HG02884 (cell line): ENCODE results near the gene PHACTR1.
"Not testable (repeated sequence)": the region's sequence is repeated elsewhere in the genome, so short reads cannot be mapped to it uniquely, and the experiment has no call there.

Experiments used
- ATAC-seq: cut with Tn5 transposase; IDR thresholded peaks from one replicate; pipeline ENCODE4 v1.9.1; 2021; ENCODE audit warnings: mild to moderate bottlenecking, moderate library complexity; ENCODE audit not compliant: unreplicated experiment

Gene PHACTR1

DNA sequence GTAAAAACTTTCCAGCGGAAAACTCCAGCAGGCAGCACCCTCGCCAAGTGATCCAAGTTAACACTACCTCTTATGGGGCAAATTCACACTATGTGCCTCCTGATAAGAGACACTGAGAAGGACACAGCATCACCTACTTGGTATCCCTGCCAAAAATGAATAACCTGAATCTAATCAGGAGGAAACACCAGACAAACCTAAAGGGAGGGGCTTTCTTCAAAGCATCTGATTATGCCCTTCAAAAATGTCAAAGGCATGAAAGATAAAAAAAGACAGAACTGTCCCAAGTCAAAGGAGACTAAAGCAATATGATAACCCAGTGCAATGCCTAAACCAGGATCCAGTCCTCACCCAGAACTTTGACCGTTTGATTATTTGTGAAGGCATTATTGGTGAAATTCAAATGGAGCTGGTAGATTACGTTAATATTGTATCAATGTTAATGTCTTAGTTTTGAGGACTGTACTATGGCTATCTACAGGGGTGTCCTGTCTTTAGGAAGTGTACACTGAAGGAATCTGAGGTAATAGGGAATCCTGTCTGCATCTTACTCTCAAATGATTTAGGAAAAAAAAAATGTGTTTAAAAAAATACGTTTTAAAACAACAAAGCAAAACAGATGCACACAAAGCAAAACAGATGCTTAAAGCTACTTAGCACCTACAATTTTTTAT, 603.5 kb downstream of the PHACTR1 start:
- no peak for ATAC-seq

DNA sequence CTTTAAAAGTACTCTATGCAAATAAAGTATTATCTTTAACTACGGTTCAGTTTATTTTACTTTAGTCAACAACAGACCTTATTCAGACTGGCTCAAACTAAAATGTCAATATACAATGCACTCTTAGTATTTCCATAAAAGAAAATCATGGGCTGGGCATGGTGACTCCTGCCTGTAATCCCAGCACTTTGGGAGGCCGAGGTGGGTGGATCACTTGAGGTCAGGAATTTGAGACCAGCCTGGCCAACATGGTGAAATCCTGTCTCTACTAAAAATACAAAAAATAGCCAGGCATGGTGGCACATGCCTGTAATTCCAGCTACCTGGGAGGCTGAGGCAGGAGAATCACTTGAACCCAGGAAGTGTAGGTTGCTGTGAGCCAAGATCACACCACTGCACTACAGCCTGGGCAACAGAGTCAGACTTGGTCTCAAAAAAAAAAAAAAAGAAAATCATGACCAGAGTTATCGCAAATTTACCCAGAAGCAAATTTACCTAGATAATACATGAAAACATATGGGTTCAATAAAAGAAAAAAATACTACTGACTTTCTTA, 609.5 kb downstream of the PHACTR1 start:
- ATAC-seq, result not testable (repeated sequence)

DNA sequence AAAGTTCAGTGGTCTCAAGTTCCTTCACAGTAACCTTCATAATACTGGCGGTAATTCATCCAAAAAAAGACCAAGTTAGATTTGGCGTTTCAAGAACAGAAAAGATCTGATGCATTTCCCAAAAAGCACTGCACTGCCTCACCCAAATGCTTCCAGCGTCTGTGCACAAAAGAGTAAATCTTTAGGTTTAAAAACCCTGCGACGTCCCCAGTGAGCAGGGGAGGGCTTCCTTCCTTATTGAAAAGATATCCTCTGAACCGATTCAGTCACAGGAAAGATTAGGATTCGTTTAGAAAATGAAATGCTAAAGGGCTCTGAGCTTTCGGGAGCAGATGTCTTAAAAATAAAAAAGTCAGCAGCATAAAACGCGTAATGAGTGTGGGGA, 611.1 kb downstream of the PHACTR1 start:
- ATAC-seq, result no peak

DNA sequence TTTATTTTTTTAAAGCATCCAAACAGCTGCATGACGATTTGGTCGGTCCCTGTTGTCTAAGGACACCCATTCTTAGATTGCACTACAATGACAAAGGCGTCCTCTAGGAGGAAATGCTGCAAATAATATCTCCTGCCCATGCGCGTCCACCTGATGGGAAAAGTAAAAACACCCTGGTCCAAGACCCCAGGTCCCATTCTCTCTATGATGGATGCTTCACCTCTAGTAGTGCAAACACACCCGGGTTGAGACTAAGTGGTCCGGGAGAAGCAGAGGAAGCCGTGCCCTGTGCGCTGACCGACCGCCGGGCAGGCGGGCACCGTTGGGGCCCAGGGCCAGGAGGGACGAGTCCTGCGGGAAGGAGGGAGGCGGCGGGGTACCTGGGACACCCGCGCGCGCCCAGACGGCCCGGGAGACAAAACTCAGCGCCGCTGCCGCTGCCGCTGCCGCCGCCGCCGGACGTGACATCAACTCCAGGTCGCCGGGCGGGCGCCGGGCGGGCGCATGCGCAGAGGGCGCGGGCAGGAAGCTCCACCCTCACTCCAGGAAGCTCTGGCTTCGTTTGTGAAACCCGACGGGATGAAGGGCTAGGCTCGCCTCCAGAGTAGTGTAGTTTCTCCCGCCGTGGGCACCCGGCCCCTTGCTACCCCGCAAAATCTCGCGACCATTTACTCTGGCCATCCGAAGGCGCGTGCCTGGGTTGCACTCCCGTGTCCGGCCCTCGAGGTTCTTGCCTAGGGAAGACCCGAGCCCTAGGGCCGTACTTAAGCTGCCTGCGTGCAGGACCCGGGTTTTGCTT, 611.7 kb downstream of the PHACTR1 start, which contains the start of gene TBC1D7:
TBC1D7 (minus strand) TSS at position 462 of the 799 bp plus-strand sequence. CDS start 1,639 bp downstream, outside the sequence.
- ATAC-seq, result peak; percentile 86

DNA sequence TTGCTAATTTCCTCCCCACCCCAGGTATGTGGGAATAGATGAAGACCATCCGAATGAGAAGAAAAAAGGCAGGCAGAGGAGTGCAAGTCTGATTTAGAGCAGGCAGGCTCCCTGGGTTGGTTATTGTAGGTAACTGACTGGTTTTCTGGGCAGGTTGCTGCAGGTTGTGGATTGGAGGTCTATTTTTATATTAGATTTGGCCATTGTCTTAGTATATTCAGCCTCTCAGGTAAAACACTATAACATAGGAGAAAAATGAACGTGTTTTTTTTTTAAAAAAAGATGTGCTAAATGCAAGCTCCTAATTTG, 612.3 kb downstream of the PHACTR1 start:
- ATAC-seq, result no peak

DNA sequence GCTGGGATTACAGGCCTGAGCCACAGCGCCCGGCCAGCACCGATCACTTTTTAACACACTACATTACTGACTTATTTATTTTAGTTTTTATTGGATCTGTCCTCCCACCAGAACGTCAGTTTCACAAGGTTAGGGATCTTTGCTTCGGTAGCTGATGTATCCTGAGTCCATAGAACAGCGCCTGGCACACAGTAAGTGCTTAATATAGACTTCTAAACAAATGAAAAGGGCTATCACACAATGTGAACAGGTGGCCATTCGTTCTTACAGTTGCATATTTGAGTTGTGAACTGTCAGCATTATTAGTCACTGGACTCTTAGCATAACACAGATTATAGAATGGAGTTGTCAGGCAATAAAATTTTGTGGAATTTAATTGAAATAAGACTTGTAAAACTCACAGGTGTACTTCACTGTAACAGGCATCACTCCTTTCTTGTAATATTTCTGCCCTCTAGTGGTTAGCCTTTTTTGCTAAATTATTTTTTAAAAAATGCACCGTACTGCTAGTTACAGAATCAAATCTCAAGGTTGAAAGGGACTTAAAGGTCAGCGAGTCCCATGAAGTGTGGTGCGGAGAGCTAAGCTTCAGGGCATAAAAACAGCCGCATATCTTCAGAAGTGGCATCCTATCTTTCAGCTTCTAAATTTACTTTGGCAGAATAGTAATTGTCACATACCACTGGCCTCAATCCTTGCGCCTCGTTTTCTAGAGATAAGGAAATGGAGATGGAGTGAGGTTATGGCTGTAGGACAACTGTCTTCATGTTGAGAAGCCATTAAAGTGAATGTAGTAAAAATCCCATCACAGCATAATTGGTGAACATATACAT, 615.2 kb downstream of the PHACTR1 start:
- no peak for ATAC-seq

DNA sequence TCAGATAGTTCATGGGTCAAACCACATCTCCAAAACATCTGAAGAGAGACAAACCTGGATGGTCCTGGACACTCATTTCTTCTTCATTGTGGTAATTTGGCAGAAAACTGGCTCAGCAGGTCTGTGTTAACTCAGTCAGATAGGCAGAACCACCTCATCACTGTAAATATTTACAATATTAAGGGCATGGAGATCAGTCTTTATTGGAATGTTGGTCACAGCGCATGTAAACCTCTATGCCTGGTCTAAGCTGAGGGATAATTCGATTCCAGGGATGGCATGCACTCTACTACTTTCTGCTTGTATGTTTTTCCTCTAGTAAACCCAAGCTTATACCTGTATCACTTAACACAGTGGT, 615.8 kb downstream of the PHACTR1 start:
- ATAC-seq, result no peak

DNA sequence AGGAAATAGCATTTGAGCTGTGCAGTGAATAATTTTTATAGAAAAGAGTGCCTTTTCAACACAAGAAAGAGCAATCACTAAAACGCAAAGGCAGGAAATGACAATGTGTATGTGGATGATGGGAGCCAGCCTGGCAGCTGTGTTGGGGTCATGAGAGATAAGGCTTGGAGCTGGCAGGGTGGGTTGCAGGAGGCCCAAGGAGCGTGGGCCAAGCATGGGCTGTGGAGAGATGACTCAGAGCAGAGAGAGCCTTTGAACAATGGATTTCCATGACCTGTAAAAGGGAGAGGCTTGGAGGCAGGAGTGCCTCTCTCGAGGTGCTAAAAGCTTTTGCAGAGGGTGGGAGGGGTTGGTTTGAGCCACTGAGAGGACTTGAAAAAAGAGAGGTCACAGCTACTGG, 618.4 kb downstream of the PHACTR1 start:
- ATAC-seq, result no peak

DNA sequence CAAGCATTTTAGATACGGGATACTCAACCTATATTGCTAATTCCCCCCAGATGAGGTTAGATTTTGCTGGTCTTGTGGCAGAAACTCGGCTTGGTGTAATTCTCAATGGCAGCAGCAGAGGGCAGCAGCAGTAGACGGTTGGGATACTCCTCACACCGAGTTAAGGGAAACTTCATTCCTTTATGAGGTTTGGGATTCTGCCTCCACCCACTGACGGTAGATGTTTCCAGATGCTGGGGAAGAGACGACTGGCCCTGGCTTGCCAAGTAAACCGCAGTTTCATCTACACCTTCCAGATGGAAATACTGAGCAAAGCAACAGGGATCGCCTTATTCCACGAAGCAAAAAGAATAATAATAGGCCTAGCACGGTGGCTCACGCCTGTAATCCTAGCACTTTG, 620.0 kb downstream of the PHACTR1 start:
- ATAC-seq, result no peak

DNA sequence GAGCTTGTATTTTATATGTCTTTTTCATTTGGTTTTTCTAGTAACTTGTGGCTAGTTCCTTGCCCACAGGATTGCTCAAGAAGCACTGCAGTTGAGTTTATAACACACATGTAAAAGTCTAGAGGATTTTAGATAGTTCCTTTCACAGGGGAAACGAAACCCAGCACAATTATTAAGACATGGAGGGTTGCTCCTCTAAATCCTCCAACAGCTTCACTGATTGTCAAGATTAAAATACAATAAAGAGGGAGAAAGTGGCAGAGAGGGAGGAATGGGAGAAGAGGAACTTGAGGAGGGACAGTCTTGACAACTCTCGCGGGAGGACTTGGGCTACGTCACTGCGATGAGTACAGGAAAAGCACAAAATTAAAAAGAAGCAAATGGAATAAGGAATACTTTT, 621.5 kb downstream of the PHACTR1 start:
- no peak for ATAC-seq
